Muscle layer of duodenum (tissue), 2 donors: ENCODE data around the gene MAP3K20.
"Not testable (repeated sequence)": the region's sequence is repeated elsewhere in the genome, so short reads cannot be mapped to it uniquely, and the experiment has no call there.

ENCODE experiments used
- H3K27ac ChIP-seq: one replicate; pipeline ENCODE4 v1.7.0; 2013; ENCODE audit warnings: mild to moderate bottlenecking, low read length
- H3K27me3 ChIP-seq: one replicate; pipeline ENCODE4 v1.7.0; 2013; ENCODE audit warnings: low read depth, mild to moderate bottlenecking, control low read depth, low read length
- H3K36me3 ChIP-seq, 2 donors: one replicate each; pipeline ENCODE4 v1.7.0; 2013; ENCODE audit warnings: low read length in 2 of 2, control low read depth in 1 of 2, mild to moderate bottlenecking in 1 of 2; ENCODE audit not compliant: insufficient read depth in 2 of 2, control insufficient read depth in 1 of 2
- H3K4me1 ChIP-seq, 2 donors: one replicate each; pipeline ENCODE4 v1.7.0; 2013; ENCODE audit warnings: low read length in 2 of 2, mild to moderate bottlenecking in 2 of 2, control low read depth in 1 of 2, moderate library complexity in 1 of 2; ENCODE audit not compliant: insufficient read depth in 2 of 2, control insufficient read depth in 1 of 2
- H3K4me3 ChIP-seq, 2 donors: one replicate each; pipeline ENCODE4 v1.7.0; 2013; ENCODE audit warnings: low read length in 2 of 2, low read depth in 1 of 2, mild to moderate bottlenecking in 1 of 2
- H3K9me3 ChIP-seq, 2 donors: one replicate each; pipeline ENCODE4 v1.7.0; 2013; ENCODE audit warnings: low read length in 2 of 2, control low read depth in 1 of 2, mild to moderate bottlenecking in 1 of 2; ENCODE audit not compliant: control insufficient read depth in 1 of 2
- donor health status: healthy.

MAP3K20 gene

DNA sequence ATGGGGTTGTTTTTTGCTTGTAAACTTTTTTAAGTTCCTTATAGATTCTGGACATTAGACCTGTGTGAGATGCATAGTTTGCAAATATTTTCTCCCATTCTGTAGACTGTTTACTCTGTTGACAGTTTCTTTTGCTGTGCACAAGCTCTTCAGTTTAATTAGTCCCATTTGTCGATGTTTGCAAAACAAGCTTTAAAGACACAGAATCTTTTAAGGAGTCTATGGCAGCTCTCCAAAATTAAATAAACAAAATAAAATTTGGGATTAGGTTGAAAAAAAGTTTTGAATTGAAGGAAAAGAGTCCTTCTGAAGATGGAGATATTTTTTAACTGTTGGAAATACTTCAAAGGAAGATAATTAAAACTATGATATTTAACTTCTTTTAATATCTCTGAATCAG lies 88.8 kb downstream of the MAP3K20 start:
- no peaks in the 10 kb centered on the region for H3K27me3 ChIP-seq
- no peak overlapping the region for H3K4me3 ChIP-seq
- H3K4me1 ChIP-seq: peaks cover 8 to 15% of the 10 kb centered on the region in 2 donors
- no peak overlapping the region for H3K27ac ChIP-seq
- no peaks in the 10 kb centered on the region for H3K9me3 ChIP-seq
- no peaks in the 10 kb centered on the region for H3K36me3 ChIP-seq

DNA sequence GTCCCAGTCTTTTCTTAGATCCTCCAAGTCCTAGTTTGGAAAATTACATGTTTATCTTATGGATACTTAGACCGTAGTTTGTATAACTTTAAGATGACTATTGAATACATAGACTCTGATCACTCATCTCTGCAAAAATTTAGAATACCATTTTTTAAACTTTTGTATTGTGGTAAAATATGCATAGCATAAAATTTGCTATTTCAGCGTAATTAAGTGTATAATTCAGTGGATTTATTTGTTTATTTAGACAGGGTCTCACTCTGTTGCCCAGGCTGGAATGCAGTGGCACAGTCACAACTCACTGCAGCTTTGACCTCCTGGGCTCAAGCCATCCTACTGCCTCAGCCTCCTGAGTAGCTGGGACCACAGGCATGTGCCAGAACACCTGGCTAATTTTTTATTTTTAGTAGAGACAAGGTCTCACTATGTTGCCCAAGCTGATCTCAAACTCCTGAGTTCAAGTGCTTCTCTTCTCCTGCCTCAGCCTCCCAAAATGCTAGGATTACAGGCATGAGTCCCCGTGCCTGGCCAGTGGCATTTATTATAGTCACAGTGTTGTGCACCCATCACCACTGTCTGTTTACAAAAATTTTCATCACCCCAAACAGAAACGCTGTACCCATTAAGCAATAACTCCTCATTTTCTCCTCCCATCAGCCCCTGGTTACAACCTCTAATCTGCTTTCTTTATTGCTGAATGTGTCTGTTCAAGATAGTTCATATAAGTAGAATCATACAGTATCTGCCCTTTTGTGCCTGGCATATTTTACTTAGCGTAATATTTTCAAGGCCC lies 90.0 kb downstream of the MAP3K20 start:
- H3K9me3 ChIP-seq: no peaks in the 10 kb centered on the region
- H3K4me1 ChIP-seq: peaks cover 4 to 8% of the 10 kb centered on the region in 2 donors
- no peaks in the 10 kb centered on the region for H3K27me3 ChIP-seq
- H3K4me3 ChIP-seq: no peak overlapping the region
- no peaks in the 10 kb centered on the region for H3K36me3 ChIP-seq
- no peak overlapping the region for H3K27ac ChIP-seq

DNA sequence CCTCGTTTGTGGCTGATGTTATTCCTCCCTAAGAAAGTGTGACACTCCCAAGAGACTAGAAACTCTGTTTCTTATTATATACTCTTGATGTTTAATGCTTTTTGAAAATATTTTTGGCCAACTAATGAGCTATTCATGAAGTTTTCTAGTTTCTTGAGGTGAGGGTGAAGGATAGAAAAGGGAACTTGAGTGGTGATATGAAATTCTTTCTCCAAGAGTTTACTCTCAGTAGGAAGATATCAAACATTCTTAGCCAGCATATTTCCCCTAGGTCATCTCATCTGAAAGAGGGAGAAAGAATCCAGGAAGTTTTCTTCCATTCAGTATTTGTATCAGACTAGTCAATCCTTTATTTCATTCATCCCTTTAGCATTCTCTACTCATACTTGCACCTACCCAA lies 95.7 kb downstream of the MAP3K20 start:
- Histone ChIP-seq H3K4me1 (no peaks in the 10 kb centered on the region), H3K27me3 (no peaks in the 10 kb centered on the region)

DNA sequence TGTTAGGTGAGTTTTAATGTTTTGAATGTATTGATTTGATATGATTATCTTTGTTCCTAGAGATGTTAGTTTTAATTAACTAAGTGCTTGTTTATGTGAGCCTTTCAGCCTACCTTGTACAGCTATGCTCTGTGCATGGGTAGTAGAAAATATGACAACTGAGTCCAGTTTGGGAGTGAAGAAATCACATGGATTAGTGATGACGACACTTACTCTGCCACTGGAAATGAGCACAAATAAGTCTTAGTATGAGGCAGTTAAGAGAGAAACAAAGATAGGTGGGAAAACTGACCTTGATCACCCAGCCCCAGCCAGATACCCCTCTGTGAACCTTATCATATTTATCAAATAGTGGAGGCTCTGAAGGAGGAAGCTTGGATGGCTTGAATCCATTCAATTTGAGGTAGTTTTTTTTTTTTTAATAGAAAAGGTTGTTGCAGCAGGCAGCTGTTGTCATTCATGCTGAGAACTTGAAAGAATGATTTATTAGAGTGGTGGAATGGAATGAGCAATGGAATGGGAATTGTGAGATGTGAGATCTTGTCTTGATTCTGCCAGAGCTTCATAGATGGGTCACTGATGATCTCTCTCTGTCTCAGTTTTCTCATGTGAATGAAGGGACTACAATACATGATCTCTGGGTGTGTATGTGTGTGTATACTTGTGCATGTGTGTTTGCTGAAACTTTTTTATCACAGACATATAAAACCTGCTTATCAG lies 96.4 kb downstream of the MAP3K20 start:
- H3K4me1 ChIP-seq: no peaks in the 10 kb centered on the region
- H3K9me3 ChIP-seq: no peaks in the 10 kb centered on the region
- H3K4me3 ChIP-seq: no peak overlapping the region
- H3K27me3 ChIP-seq: no peaks in the 10 kb centered on the region
- H3K36me3 ChIP-seq: no peaks in the 10 kb centered on the region
- H3K27ac ChIP-seq: no peak overlapping the region

More for the DNA sequence above, 95.7 kb downstream of the MAP3K20 start:
- Histone ChIP-seq H3K9me3 (no peaks in the 10 kb centered on the region), H3K27ac (no peak overlapping the region), H3K4me3 (no peak overlapping the region), H3K36me3 (no peaks in the 10 kb centered on the region)

DNA sequence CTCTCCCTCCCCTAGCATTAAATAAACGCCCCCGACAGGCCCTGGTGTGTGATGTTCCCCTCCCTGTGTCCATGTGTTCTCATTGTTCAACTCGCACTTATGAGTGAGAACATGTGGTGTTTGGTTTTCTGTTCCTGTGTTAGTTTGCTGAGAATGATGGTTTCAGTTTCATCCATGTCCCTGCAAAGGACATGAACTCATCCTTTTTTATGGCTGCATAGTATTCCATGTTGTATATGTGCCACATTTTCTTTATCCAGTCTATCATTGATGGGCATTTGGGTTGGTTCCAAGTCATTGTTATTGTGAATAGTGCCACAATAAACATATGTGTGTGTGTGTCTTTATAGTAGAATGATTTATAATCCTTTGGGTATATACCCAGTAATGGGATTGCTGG lies 98.7 kb downstream of the MAP3K20 start:
- not testable (repeated sequence) for H3K27ac ChIP-seq, H3K9me3 ChIP-seq, H3K36me3 ChIP-seq, H3K27me3 ChIP-seq, H3K4me3 ChIP-seq, H3K4me1 ChIP-seq

DNA sequence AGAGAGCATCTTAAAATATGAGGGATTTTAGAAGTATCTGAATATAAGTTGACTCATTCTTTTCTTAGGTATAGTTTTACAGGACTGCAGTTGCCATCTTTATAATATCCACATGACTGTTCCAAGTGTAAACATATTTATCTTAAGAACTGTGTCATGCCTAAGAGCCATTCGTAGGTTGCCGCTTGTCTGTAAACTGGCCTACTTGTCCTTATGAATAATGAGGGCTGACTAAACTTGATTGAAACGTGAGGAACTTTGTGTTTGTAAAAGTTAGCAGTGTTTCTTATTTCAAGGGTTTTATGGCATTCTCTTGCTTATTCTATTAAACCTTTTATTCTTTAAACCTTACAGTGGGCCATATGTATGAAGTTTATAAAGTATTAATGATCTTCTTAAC lies 99.6 kb downstream of the MAP3K20 start:
- H3K27me3 ChIP-seq: no peaks in the 10 kb centered on the region

DNA sequence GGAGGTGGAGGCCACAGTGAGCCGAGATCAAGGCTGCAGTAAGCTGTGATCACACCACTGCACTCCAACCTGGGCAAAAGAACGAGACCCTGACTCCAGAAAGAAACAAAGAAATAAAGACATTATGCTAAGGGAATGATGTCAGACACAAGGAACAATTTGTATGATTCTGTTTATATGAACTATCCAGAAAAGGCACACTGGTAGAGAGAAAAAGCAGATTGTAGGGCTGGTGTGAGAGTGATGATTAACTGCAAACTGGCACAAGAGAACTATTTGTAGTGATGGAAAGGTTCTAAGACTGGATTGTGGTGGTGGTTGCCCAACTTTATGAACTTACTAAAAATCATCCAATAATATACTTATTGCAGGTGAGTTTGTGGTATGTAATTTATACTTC lies 106.3 kb downstream of the MAP3K20 start:
- H3K4me1 ChIP-seq: peaks cover 0 to 10% of the 10 kb centered on the region in 2 donors
- no peak overlapping the region for H3K4me3 ChIP-seq
- peaks cover 0 to 3% of the 10 kb centered on the region in 2 donors for H3K36me3 ChIP-seq
- no peaks in the 10 kb centered on the region for H3K27me3 ChIP-seq
- no peak overlapping the region for H3K27ac ChIP-seq
- no peaks in the 10 kb centered on the region for H3K9me3 ChIP-seq

More for the DNA sequence above, 99.6 kb downstream of the MAP3K20 start:
- no peak overlapping the region for H3K27ac ChIP-seq
- no peaks in the 10 kb centered on the region for H3K4me1 ChIP-seq
- H3K36me3 ChIP-seq: no peaks in the 10 kb centered on the region
- H3K4me3 ChIP-seq: no peak overlapping the region
- no peaks in the 10 kb centered on the region for H3K9me3 ChIP-seq

DNA sequence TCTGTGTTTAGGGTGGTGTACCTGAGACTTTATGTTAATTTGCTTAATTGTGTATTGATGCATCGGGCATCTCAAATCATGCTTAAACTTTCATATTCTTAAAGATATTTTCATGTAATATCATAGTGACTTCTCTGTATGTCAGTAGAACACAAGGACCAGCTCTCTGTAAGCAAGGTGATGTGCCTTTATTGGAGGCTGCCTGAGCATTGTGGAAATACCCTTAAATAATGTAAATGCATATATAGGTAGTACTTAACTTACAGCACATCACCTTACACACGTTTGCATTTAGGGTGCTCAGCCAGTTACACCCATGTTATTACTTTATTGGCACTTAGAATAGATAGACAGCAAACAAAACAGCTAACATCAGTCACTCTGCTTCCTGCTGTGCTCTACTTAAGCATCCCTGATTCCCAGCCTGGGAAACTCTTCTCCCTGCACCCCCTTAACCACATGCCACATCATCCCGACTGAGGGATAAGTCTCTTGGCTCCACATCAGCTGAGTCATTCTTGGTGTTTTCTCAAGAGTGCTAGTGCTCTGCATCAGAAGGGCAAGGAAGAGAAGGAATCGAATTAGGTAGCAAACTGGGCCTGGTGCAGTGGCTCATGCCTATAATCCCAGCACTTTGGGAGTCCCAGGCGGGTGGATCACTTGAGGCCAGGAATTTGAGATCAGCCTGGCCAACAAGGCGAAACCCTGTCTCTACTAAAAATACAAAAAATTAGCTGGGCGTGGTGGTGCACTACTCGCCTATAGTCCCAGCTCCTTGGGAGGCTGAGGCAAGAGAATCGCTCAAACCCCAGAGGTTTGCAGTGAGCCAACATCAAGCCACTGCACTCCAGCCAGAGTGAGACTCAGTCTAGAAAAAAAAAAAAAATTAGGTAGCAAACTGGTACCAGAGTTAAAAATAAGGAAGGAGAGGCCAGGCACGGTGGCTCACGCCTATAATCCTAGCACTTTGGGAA lies 108.7 kb downstream of the MAP3K20 start:
- peak overlapping the region; percentile 40 for H3K27ac ChIP-seq
- H3K27me3 ChIP-seq: no peaks in the 10 kb centered on the region
- no peak overlapping the region for H3K4me3 ChIP-seq
- H3K36me3 ChIP-seq: peaks cover 0 to 3% of the 10 kb centered on the region in 2 donors
- H3K9me3 ChIP-seq: no peaks in the 10 kb centered on the region
- peaks cover 4 to 15% of the 10 kb centered on the region in 2 donors for H3K4me1 ChIP-seq

DNA sequence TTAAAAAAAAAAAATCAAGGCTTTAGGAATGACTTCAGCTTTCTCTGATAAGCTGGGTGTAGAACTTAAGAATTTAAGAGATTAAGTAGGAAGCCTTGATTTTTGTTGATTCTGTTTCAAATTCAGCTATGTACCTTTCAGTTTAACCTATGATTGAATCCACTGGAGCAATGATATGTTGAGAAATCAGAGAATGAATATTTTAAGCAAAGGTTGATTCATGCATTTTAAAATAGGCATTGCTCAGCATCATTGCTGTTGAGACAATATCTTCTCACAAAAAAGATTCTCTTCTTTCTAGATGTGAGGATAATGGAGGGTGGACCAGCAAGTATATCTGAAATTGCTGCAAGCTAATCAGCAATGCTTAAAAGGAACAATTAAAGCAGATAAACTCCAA lies 109.8 kb downstream of the MAP3K20 start:
- H3K27ac ChIP-seq: peak overlapping the region; percentile 42
- no peaks in the 10 kb centered on the region for H3K9me3 ChIP-seq
- H3K4me3 ChIP-seq: no peak overlapping the region
- peaks cover 4 to 15% of the 10 kb centered on the region in 2 donors for H3K4me1 ChIP-seq
- H3K27me3 ChIP-seq: no peaks in the 10 kb centered on the region
- peaks cover 0 to 3% of the 10 kb centered on the region in 2 donors for H3K36me3 ChIP-seq

DNA sequence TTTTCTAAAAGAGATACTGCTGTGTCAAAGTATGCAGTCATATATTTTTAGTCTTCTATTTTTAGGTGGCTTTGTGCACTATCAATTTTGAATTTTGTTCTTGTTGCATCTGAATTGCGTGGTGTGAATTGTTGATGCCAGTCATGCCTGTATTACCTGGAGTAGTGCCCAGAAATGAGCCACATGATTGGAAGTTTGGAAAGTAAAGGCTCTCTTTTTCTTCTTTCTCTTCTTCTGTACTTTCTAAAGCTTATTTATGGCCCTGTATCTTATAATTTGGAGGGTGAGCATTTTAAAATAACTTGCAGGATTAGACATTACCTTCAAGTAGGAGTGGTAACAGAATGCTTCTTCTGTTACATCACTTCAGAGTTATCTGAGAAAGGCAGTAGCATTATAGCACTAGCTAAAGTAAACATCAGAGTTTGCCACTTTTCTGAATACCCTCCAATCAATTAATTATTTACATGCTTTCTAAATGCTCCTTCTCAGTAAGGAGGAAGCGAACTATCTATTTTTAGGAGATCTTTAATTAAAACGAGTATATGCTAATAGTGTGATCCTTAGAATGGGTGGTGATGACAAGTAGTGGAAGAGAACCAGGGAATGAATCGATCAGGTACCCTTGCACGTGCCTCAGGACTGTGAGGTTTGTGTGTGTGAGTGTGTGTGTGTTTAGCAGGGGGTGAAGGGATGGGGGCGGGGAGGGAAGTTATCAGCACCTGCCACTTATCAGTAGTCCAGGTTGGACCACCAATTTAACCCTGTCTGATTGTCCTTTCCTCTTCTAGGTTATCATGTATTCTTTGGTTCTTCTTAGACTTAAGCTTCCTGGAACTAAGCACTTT lies 112.5 kb downstream of the MAP3K20 start:
- peaks cover 4 to 15% of the 10 kb centered on the region in 2 donors for H3K4me1 ChIP-seq
- no peaks in the 10 kb centered on the region for H3K9me3 ChIP-seq
- peak overlapping the region; percentile 62 for H3K27ac ChIP-seq
- peaks cover 0 to 3% of the 10 kb centered on the region in 2 donors for H3K36me3 ChIP-seq
- no peaks in the 10 kb centered on the region for H3K27me3 ChIP-seq
- no peak overlapping the region for H3K4me3 ChIP-seq
